ENCODE measurements around the gene TBCCD1.

The TBCCD1 gene

DNA sequence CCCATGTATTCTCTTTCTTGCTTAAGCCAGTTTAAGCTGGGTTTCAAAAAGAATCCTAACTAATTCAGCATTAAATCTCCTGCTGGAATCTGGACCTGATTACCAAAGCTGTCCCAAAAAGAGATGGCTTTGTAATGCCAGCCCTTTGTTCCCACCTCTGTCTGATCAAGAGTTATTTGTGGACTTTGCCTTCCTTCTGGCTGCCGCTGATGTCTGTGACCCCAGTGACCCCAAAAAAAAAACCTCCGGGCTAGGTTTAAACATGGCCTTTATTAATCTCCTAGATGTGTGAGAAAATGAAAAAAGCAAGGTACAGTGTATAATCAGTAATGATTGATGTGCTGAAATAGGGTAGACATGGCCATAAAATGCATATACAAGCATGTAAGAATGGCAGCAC is 43.7 kb downstream of the TBCCD1 start:
- TF ChIP-seq CREB1 (IDR thresholded peaks at IDR 0.05; ENCODE audit: low read depth), result no peak
- no peak for TF ChIP-seq EGR1 (IDR thresholded peaks at IDR 0.05)
- TF ChIP-seq TAF1 (IDR thresholded peaks at IDR 0.05; ENCODE audit: low read depth), result no peak
- TF ChIP-seq, protein P1, sequence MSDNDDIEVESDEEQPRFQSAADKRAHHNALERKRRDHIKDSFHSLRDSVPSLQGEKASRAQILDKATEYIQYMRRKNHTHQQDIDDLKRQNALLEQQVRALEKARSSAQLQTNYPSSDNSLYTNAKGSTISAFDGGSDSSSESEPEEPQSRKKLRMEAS (IDR thresholded peaks at IDR 0.05), result no peak
- TF ChIP-seq TCF12 (IDR thresholded peaks at IDR 0.05; ENCODE audit: low read depth), result no peak
- no peak for TF ChIP-seq RAD21 (IDR thresholded peaks at IDR 0.05; ENCODE audit: low read depth)
- TF ChIP-seq, protein P2, sequence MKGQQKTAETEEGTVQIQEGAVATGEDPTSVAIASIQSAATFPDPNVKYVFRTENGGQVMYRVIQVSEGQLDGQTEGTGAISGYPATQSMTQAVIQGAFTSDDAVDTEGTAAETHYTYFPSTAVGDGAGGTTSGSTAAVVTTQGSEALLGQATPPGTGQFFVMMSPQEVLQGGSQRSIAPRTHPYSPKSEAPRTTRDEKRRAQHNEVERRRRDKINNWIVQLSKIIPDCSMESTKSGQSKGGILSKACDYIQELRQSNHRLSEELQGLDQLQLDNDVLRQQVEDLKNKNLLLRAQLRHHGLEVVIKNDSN (IDR thresholded peaks at IDR 0.05), result no peak
- TF ChIP-seq EP300 (IDR thresholded peaks at IDR 0.05; ENCODE audit: borderline replicate concordance), result no peak
- TF ChIP-seq CEBPB (IDR thresholded peaks at IDR 0.05), result no peak

DNA sequence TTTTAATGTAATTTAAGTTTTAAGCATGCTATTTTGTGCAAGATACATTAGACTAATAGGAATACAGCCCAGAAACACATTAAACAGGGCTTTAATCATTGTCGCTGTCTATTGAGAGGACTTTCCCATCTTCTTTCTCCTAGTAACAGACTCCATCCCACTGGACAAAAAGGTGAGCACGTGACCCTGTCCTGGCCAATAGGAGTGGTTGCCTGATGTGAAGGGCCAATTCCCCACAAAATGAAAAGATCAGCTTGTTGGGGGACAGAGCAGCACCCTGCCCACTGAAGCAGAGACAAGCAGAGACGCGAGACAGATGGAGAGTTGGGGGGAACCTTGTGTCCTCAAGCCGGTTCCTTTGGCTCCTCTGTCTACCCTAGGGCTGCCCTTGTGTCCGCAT is 44.1 kb downstream of the TBCCD1 start:
- TF ChIP-seq, protein P1 (IDR thresholded peaks at IDR 0.05), result no peak
- no peak for TF ChIP-seq RAD21 (IDR thresholded peaks at IDR 0.05; ENCODE audit: low read depth)
- TF ChIP-seq, protein P2 (IDR thresholded peaks at IDR 0.05), result peak; percentile 68

DNA sequence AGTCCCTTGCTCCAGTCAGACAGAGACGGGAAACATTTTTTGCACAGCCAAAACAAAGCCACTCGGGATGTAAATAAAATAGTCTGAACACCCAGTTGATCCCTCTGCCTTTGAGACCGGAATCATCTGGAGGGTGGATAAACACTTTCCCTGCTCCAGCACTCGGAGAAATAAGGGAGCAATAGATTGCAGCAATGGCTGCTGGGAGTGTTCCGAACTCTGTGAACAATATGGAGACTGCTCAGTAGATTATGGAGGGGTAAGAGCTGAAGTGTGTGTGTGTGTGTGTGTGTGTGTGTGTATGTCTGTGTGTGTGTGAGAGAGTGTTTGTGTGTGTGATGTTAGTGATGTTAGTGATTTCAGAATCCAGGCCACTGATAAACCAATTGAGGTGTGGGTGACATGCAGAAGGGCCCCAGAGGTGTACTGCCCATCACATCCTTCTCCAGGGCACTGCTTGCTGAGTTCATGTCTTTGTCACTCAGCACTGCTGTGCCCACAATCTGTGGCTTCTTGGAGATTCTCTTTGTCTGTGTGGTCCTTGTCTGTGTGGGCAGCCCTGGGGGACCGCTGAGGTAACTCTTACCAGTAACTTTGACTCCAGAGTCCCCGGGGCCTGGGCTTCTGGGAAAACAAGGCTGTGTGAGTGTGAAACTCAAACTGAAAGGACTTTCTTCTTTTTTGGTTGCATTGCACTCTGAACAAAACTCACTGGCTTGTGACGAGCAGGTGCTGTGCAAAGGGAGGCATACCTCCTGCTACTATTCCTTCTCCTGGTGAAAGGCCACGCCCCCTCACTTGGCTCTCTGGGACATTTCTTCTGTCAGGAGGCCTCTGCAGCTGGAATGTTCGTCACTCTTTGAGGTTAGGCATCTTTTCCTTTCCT is 45.9 kb downstream of the TBCCD1 start:
- TF ChIP-seq RAD21 (IDR thresholded peaks at IDR 0.05; ENCODE audit: low read depth), result no peak

DNA sequence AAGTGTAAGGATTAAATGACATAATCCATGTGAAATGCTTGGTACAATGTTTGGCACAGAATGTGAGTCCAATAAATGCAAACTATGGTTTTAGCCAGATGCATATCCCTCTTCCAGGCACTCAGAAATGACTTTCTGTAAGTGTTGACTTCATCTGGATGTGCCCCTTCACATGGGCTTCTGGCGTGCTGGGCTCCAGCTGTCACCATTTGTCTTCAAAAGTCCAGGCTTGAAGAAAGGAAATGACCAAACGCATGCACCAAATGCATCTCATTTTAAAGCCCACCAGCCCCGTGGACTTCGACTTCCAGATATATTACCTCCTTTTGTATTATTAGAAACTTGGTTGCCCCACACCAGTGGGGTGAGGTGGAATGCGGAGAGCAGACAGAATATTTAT is 46.7 kb downstream of the TBCCD1 start:
- no peak for TF ChIP-seq FOXM1 (IDR thresholded peaks at IDR 0.05; ENCODE audit: borderline replicate concordance, low read depth)
- no peak for TF ChIP-seq CEBPB (IDR thresholded peaks at IDR 0.05)
- no peak for TF ChIP-seq TCF12 (IDR thresholded peaks at IDR 0.05; ENCODE audit: low read depth)

DNA sequence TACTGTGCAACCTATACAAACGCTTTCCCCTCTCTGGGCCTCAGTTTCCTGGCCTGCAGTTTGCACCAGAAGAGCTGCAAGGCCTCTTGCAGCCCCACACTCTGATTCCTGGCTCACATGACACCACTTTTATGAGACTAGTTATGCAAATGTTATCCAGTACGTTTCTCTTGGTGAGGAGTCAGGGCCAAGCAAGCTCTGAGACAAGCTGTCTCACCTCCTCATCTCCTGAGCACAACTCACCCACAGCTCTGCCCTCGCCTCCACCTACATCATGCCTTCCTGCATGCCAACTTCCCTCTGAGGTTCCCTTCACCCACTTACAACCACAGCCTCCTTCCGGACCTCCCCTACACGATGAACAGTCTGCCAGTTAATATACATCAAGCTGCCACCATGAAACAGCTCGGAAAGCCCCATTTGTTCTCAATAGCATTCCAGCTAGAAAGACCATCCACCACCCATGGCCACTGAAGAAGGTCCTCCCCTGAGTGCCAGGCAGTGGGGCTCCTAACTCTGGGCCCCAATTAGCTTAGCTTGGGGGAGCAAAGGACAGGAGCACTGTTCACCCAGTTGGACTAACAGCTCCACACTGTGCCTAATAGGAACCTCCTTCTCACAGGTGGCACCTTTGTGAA is 48.0 kb downstream of the TBCCD1 start:
- TF ChIP-seq TCF12 (IDR thresholded peaks at IDR 0.05; ENCODE audit: low read depth), result no peak
- TF ChIP-seq, protein P3, sequence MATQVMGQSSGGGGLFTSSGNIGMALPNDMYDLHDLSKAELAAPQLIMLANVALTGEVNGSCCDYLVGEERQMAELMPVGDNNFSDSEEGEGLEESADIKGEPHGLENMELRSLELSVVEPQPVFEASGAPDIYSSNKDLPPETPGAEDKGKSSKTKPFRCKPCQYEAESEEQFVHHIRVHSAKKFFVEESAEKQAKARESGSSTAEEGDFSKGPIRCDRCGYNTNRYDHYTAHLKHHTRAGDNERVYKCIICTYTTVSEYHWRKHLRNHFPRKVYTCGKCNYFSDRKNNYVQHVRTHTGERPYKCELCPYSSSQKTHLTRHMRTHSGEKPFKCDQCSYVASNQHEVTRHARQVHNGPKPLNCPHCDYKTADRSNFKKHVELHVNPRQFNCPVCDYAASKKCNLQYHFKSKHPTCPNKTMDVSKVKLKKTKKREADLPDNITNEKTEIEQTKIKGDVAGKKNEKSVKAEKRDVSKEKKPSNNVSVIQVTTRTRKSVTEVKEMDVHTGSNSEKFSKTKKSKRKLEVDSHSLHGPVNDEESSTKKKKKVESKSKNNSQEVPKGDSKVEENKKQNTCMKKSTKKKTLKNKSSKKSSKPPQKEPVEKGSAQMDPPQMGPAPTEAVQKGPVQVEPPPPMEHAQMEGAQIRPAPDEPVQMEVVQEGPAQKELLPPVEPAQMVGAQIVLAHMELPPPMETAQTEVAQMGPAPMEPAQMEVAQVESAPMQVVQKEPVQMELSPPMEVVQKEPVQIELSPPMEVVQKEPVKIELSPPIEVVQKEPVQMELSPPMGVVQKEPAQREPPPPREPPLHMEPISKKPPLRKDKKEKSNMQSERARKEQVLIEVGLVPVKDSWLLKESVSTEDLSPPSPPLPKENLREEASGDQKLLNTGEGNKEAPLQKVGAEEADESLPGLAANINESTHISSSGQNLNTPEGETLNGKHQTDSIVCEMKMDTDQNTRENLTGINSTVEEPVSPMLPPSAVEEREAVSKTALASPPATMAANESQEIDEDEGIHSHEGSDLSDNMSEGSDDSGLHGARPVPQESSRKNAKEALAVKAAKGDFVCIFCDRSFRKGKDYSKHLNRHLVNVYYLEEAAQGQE (IDR thresholded peaks at IDR 0.05; ENCODE audit: low read depth), result no peak

DNA sequence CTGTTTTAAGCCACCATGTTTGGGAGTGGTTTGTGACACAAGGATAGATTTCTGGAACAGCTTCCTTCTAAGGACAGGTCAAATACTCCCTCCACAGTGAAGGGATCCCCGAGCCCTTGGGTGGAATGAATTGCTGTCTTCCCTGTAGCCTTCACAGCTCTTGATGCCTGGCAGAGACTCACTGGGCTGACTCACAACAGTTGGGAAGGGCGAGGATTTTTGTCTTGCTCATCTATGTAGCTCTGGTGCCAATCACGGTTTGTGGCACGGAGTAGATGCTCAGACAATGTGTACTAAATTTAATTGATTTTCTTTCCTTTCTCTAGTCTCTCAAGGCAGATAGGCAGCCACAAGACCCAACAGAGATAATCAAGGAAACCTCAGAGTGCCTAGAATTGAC is 49.9 kb downstream of the TBCCD1 start:
- TF ChIP-seq TCF12 (IDR thresholded peaks at IDR 0.05; ENCODE audit: low read depth), result no peak
- TF ChIP-seq RAD21 (IDR thresholded peaks at IDR 0.05; ENCODE audit: low read depth), result no peak
- TF ChIP-seq NFIC (IDR thresholded peaks at IDR 0.05), result no peak

DNA sequence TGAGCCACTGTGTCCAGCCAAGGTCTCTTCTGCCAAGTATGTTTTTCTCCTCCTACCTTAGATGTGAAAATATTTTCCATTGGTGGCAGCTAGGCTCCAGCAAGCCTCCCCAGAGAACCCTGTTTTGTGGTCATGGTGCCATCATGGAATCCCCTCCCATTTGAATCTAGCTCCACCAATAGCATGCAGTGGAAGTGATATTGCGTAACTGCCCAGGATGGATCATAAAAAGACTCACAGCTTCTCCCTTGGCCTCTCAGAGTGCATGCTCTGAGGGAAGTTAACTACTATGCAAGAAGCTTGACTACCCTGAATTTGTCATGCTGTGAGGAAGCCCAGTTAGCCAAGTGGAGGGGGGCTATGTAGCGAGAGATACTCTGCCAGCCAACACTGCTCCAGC is 50.5 kb downstream of the TBCCD1 start:
- TF ChIP-seq YY1 (IDR thresholded peaks at IDR 0.05; ENCODE audit: low read depth) (no peak), CEBPB (IDR thresholded peaks at IDR 0.05) (peak; percentile 91)
- TF ChIP-seq, protein P2 (IDR thresholded peaks at IDR 0.05), result no peak

DNA sequence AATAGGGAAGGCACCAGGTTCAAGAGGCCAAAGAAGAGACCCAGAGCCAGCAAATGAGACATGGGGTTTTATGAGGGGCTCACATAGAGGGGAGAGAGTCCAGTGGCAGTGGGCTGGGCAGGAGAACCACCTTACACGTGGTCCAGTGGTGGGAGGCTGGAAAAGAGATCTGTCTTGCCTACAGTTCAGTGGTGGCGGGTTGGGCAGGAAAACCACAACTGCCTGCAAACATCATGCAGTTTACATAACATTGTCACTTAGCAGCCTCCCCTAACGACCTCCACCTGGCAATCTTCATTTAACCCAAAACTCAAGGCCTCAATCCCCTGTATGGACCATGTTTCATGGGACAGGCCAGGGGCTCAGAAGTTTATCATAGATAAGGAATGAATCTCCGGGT is 52.0 kb downstream of the TBCCD1 start:
- TF ChIP-seq ZBTB7A (IDR thresholded peaks at IDR 0.05; ENCODE audit: low read depth) (no peak), TAF1 (IDR thresholded peaks at IDR 0.05; ENCODE audit: low read depth) (no peak), CEBPB (IDR thresholded peaks at IDR 0.05) (no peak), EP300 (IDR thresholded peaks at IDR 0.05; ENCODE audit: borderline replicate concordance) (no peak), CREB1 (IDR thresholded peaks at IDR 0.05; ENCODE audit: low read depth) (no peak), EGR1 (IDR thresholded peaks at IDR 0.05) (no peak), FOXM1 (IDR thresholded peaks at IDR 0.05; ENCODE audit: borderline replicate concordance, low read depth) (no peak), NFIC (IDR thresholded peaks at IDR 0.05) (no peak), TEAD4 (IDR thresholded peaks at IDR 0.05) (no peak), TCF12 (IDR thresholded peaks at IDR 0.05; ENCODE audit: low read depth) (no peak), RAD21 (IDR thresholded peaks at IDR 0.05; ENCODE audit: low read depth) (no peak), YY1 (IDR thresholded peaks at IDR 0.05; ENCODE audit: low read depth) (no peak)
- TF ChIP-seq, protein P3 (IDR thresholded peaks at IDR 0.05; ENCODE audit: low read depth), result no peak
- TF ChIP-seq, protein P1 (IDR thresholded peaks at IDR 0.05), result no peak

All from Ishikawa (cell line).